CD4-positive, alpha-beta T cell (primary cell): Measurements from ENCODE around the gene CACNA2D3. TPM values are rescaled to one million over a fixed set of nuclear protein-coding genes. Genes with fewer than 3 reads are reported as not detected.

Experiments
- ATAC-seq: fragments of 200-7000 bp; cut with Tn5 transposase; one replicate; pipeline ENCODE4 v1.10.0; 2022; ENCODE audit warnings: mild to moderate bottlenecking; ENCODE audit not compliant: poor library complexity
- CTCF ChIA-PET: fragments of 350-600 bp; sonication (Branson Sonifier 250); formaldehyde crosslinking; loops from one replicate; lab custom pipeline; 2021; ENCODE audit warnings: antibody characterized with exemption, inconsistent platforms; lab: Charles Lee
- POLR2A ChIA-PET: fragments of 350-600 bp; sonication (Branson Sonifier 250); formaldehyde crosslinking; loops from one replicate; lab custom pipeline; 2021; ENCODE audit warnings: antibody characterized with exemption, inconsistent platforms; lab: Charles Lee
- DNase-seq, 14 experiments: peaks; one replicate each; pipeline ENCODE4 v3.0.0-alpha.2; 2013 to 2020; ENCODE audit warnings: mixed read lengths in 2 of 14
- H3K27ac ChIP-seq, 2 donors: one replicate each; pipeline versions ENCODE4 v1.5.1 to v1.7.0; 2013; ENCODE audit warnings: low read length in 2 of 2, low read depth in 1 of 2, mild to moderate bottlenecking in 1 of 2
- H3K27me3 ChIP-seq, 2 experiments: 1 replicate in 1 of 2; 2 replicates in 1 of 2; pipeline versions ENCODE4 v1.6.1 to v1.7.0; 2013; ENCODE audit warnings: low read length in 2 of 2, control low read depth in 1 of 2, mild to moderate bottlenecking in 1 of 2, moderate library complexity in 1 of 2; ENCODE audit not compliant: insufficient read depth in 2 of 2, control insufficient read depth in 1 of 2
- H3K36me3 ChIP-seq: one replicate; pipeline ENCODE4 v1.6.1; 2013; ENCODE audit warnings: low read length, control low read depth; ENCODE audit not compliant: insufficient read depth
- H3K4me1 ChIP-seq: one replicate; pipeline ENCODE4 v1.6.1; 2013; ENCODE audit warnings: low read length, control low read depth; ENCODE audit not compliant: insufficient read depth
- H3K4me3 ChIP-seq: one replicate; pipeline ENCODE4 v1.5.1; 2013; ENCODE audit warnings: mild to moderate bottlenecking, low read length, moderate library complexity
- H3K9me3 ChIP-seq, 2 experiments: 1 replicate in 1 of 2; 2 replicates in 1 of 2; pipeline versions ENCODE4 v1.6.1 to v1.7.0; 2013; ENCODE audit warnings: low read length in 2 of 2, mild to moderate bottlenecking in 2 of 2, control low read depth in 1 of 2, moderate library complexity in 1 of 2; ENCODE audit not compliant: control insufficient read depth in 1 of 2, insufficient read depth in 1 of 2
- H3K27ac Mint-ChIP-seq: one replicate; pipeline ENCODE4 v1.8.0; 2020; ENCODE audit warnings: mixed read lengths
- H3K27me3 Mint-ChIP-seq: one replicate; pipeline ENCODE4 v1.8.0; 2021; ENCODE audit warnings: mixed read lengths
- H3K36me3 Mint-ChIP-seq: one replicate; pipeline ENCODE4 v1.8.0; 2021; ENCODE audit warnings: low read depth, mixed read lengths
- H3K4me1 Mint-ChIP-seq: one replicate; pipeline ENCODE4 v1.8.0; 2021; ENCODE audit warnings: low read depth, mixed read lengths
- H3K4me3 Mint-ChIP-seq: one replicate; pipeline ENCODE4 v1.8.0; 2020; ENCODE audit warnings: mild to moderate bottlenecking, mixed read lengths
- H3K9me3 Mint-ChIP-seq: one replicate; pipeline ENCODE4 v1.8.0; 2020; ENCODE audit warnings: mixed read lengths
- CTCF ChIP-seq: fragments of 200-600 bp; IDR thresholded peaks from one replicate; pipeline ENCODE4 v1.8.0; 2022; ENCODE audit warnings: antibody characterized with exemption, mild to moderate bottlenecking
- intact Hi-C, 2 experiments: fragments of 100-400 bp; cut with DNase I in 1 of 2; cut with micrococcal nuclease in 1 of 2; formaldehyde crosslinking; loops; one replicate each; pipeline versions ENCODE4 v1.15.1 to v1.9.0; 2023 to 2025; cut with DNase I, micrococcal nuclease
- total RNA-seq, 174 experiments: library from RNA in 2 of 174; stranded (reverse) in 2 of 174; gene quantifications; one replicate each; pipeline ENCODE4 v1.2.3 and lab custom pipeline; 2021 to 2026

The CACNA2D3 gene
- total RNA-seq, 2 experiments from 2014 or later: 0.08 TPM; not detected in 1

- no peaks in the 10 kb centered on the region for H3K4me1 Mint-ChIP-seq
- CTCF ChIA-PET: no interaction called here
These were observed 654.8 kb downstream of the CACNA2D3 start for GRCh38 chr3:54777141-54777540.

DNA sequence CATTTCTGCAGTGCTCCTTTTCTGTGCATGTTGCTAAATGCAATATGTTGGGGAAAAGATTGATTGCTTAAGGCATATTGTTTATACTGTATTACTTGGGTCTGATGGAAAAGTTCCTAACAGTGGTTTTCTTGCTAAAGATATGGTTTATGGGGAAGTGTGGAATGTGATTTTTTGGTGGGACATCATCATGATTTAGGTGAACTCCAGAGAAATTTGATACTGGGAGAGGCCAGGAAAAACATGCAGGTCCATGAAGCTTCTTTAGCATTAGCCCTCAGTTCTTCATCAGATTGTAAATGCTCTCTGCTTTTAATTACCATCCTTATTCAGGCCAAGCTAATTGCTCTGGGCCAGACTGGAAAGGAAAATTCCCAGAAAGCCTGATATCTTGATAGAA, 658.0 kb downstream of the CACNA2D3 start:
- H3K27ac Mint-ChIP-seq: no peak overlapping the region
- H3K27me3 Mint-ChIP-seq: no peaks in the 10 kb centered on the region
- ATAC-seq (no peak), DNase-seq (no peak)
- H3K9me3 Mint-ChIP-seq: no peaks in the 10 kb centered on the region
- no peaks in the 10 kb centered on the region for H3K27me3 ChIP-seq
- H3K4me3 ChIP-seq: no peak overlapping the region
- CTCF ChIA-PET: no interaction called here
- H3K9me3 ChIP-seq: peaks cover 0 to 3% of the 10 kb centered on the region in 2 experiments
- H3K4me1 ChIP-seq: no peaks in the 10 kb centered on the region
- no peaks in the 10 kb centered on the region for H3K4me1 Mint-ChIP-seq
- POLR2A ChIA-PET: no interaction called here
- no peaks in the 10 kb centered on the region for H3K36me3 Mint-ChIP-seq
- no peak for TF ChIP-seq CTCF
- no peak overlapping the region for H3K4me3 Mint-ChIP-seq
- H3K27ac ChIP-seq: no peak overlapping the region
- intact Hi-C loops: no loop called here
- no peaks in the 10 kb centered on the region for H3K36me3 ChIP-seq

More at GRCh38 chr3:54777141-54777540, 654.8 kb downstream of the CACNA2D3 start:
- POLR2A ChIA-PET: no interaction called here
- no peaks in the 10 kb centered on the region for H3K27me3 Mint-ChIP-seq
- H3K27ac Mint-ChIP-seq: no peak overlapping the region
- Histone ChIP-seq H3K27me3 (no peaks in the 10 kb centered on the region), H3K27ac (no peak overlapping the region), H3K4me3 (no peak overlapping the region), H3K9me3 (no peaks in the 10 kb centered on the region), H3K36me3 (no peaks in the 10 kb centered on the region), H3K4me1 (no peaks in the 10 kb centered on the region)
- H3K36me3 Mint-ChIP-seq: no peaks in the 10 kb centered on the region
- H3K9me3 Mint-ChIP-seq: no peaks in the 10 kb centered on the region
- intact Hi-C loops: no loop called here
- TF ChIP-seq CTCF: no peak
- no peak overlapping the region for H3K4me3 Mint-ChIP-seq
- ATAC-seq (no peak), DNase-seq (no peak)

- no peaks in the 10 kb centered on the region for H3K36me3 ChIP-seq
- H3K4me1 Mint-ChIP-seq: no peaks in the 10 kb centered on the region
- DNase-seq: no peak
- TF ChIP-seq CTCF: no peak
- no peak for ATAC-seq
- no peaks in the 10 kb centered on the region for H3K9me3 Mint-ChIP-seq
- no peak overlapping the region for H3K27ac Mint-ChIP-seq
- H3K27me3 ChIP-seq: no peaks in the 10 kb centered on the region
- ChIA-PET POLR2A (no interaction called here), CTCF (no interaction called here)
- no peaks in the 10 kb centered on the region for H3K27me3 Mint-ChIP-seq
- H3K27ac ChIP-seq: no peak overlapping the region
- no peak overlapping the region for H3K4me3 Mint-ChIP-seq
- peaks cover 0 to 3% of the 10 kb centered on the region in 2 experiments for H3K9me3 ChIP-seq
- H3K4me3 ChIP-seq: no peak overlapping the region
- H3K4me1 ChIP-seq: no peaks in the 10 kb centered on the region
- H3K36me3 Mint-ChIP-seq: no peaks in the 10 kb centered on the region
- intact Hi-C loops: no loop called here
These were observed 659.4 kb downstream of the CACNA2D3 start for GRCh38 chr3:54781728-54782127.
